ENCODE results near the gene CREB3L4.

The CREB3L4 gene

GRCh38 chr1:153933955-153934354, 33.7 kb upstream of the CREB3L4 start:
- H3K4me1 ChIP-seq (ENCODE audit: control insufficient read depth in 2 of 2, insufficient read depth in 1 of 2, low read depth in 1 of 2, low read length in 2 of 2) = no peaks in the 10 kb centered on the region
- no peak overlapping the region for H2BK15ac ChIP-seq (ENCODE audit: low read length)
- no peak overlapping the region for H2AK5ac ChIP-seq (ENCODE audit: low read depth, low read length)
- no peak overlapping the region for H2BK120ac ChIP-seq (ENCODE audit: low read depth, low read length)
- H3K27me3 ChIP-seq (ENCODE audit: control insufficient read depth in 3 of 3, insufficient read depth in 3 of 3, low read depth in 1 of 3, low read length in 3 of 3) = no peaks in the 10 kb centered on the region
- no peak overlapping the region for H3K23ac ChIP-seq (ENCODE audit: low read depth, low read length, poor library complexity)
- no peaks in the 10 kb centered on the region for H3K79me1 ChIP-seq (ENCODE audit: low read depth, low read length)
- H2AFZ ChIP-seq (ENCODE audit: low read length) = no peak overlapping the region
- H3K18ac ChIP-seq (ENCODE audit: low read length) = no peak overlapping the region
- no peak overlapping the region for H3K14ac ChIP-seq (ENCODE audit: low read length)
- H3K4ac ChIP-seq (ENCODE audit: low read length) = no peak overlapping the region
- H3K9ac ChIP-seq (ENCODE audit: low read depth, low read length, poor library complexity) = no peak overlapping the region
- WGBS, 2 donors (ENCODE audit: extremely low coverage in 2 of 2, insufficient read length in 2 of 2, insufficient replicate concordance in 1 of 2) = no CpG with 5 or more reads among the region's 11 CpGs
- H3K9me3 ChIP-seq (replicated peaks in 1 of 2; ENCODE audit: control insufficient read depth in 2 of 2, insufficient read depth in 1 of 2, low read depth in 1 of 2, low read length in 2 of 2) = no peaks in the 10 kb centered on the region
- no peak for DNase-seq (ENCODE audit: low spot score)
- no peak overlapping the region for H3K27ac ChIP-seq (replicated peaks; ENCODE audit: low read length)
- no peak overlapping the region for H4K91ac ChIP-seq (ENCODE audit: low read depth, low read length, poor library complexity)
- peaks cover 14 to 86% of the 10 kb centered on the region in 2 donors for H3K36me3 ChIP-seq (replicated peaks in 1 of 2; ENCODE audit: control insufficient read depth in 2 of 2, insufficient read depth in 2 of 2, low read length in 2 of 2)
- no peak overlapping the region for H4K8ac ChIP-seq (ENCODE audit: low read depth, low read length)
- no peak overlapping the region for H2BK5ac ChIP-seq (ENCODE audit: low read length)
- H2BK12ac ChIP-seq (ENCODE audit: low read length) = no peak overlapping the region
- H3K4me3 ChIP-seq (ENCODE audit: low read length in 2 of 2) = no peak overlapping the region
- no peak overlapping the region for H3K4me2 ChIP-seq (ENCODE audit: insufficient read depth, low read length, poor library complexity, severe bottlenecking)

- H3K23ac ChIP-seq (ENCODE audit: low read depth, low read length, poor library complexity) = peak overlapping the region; percentile 31
- H2BK12ac ChIP-seq (ENCODE audit: low read length) = no peak overlapping the region
- no peak overlapping the region for H3K4ac ChIP-seq (ENCODE audit: low read length)
- no peak overlapping the region for H3K4me3 ChIP-seq (ENCODE audit: low read length in 2 of 2)
- peak overlapping the region; percentile 38 for H3K14ac ChIP-seq (ENCODE audit: low read length)
- DNase-seq (ENCODE audit: low spot score) = no peak
- no peak overlapping the region for H3K18ac ChIP-seq (ENCODE audit: low read length)
- H3K9me3 ChIP-seq (replicated peaks in 1 of 2; ENCODE audit: control insufficient read depth in 2 of 2, insufficient read depth in 1 of 2, low read depth in 1 of 2, low read length in 2 of 2) = no peaks in the 10 kb centered on the region
- H3K79me1 ChIP-seq (ENCODE audit: low read depth, low read length) = no peaks in the 10 kb centered on the region
- H4K91ac ChIP-seq (ENCODE audit: low read depth, low read length, poor library complexity) = no peak overlapping the region
- peaks cover 14 to 87% of the 10 kb centered on the region in 2 donors for H3K36me3 ChIP-seq (replicated peaks in 1 of 2; ENCODE audit: control insufficient read depth in 2 of 2, insufficient read depth in 2 of 2, low read length in 2 of 2)
- H3K4me2 ChIP-seq (ENCODE audit: insufficient read depth, low read length, poor library complexity, severe bottlenecking) = no peak overlapping the region
- no peak overlapping the region for H3K27ac ChIP-seq (replicated peaks; ENCODE audit: low read length)
- H3K9ac ChIP-seq (ENCODE audit: low read depth, low read length, poor library complexity) = peak overlapping the region; percentile 4
- no peak overlapping the region for H2AFZ ChIP-seq (ENCODE audit: low read length)
- H2BK120ac ChIP-seq (ENCODE audit: low read depth, low read length) = no peak overlapping the region
- H4K8ac ChIP-seq (ENCODE audit: low read depth, low read length) = no peak overlapping the region
- no peak overlapping the region for H2BK15ac ChIP-seq (ENCODE audit: low read length)
- no peaks in the 10 kb centered on the region for H3K27me3 ChIP-seq (ENCODE audit: control insufficient read depth in 3 of 3, insufficient read depth in 3 of 3, low read depth in 1 of 3, low read length in 3 of 3)
- no peaks in the 10 kb centered on the region for H3K4me1 ChIP-seq (ENCODE audit: control insufficient read depth in 2 of 2, insufficient read depth in 1 of 2, low read depth in 1 of 2, low read length in 2 of 2)
- H2AK5ac ChIP-seq (ENCODE audit: low read depth, low read length) = no peak overlapping the region
- WGBS, 2 donors (ENCODE audit: extremely low coverage in 2 of 2, insufficient read length in 2 of 2, insufficient replicate concordance in 1 of 2) = no CpG with 5 or more reads among the region's 9 CpGs
- H2BK5ac ChIP-seq (ENCODE audit: low read length) = peak overlapping the region; percentile 53
Observed at GRCh38 chr1:153934746-153935145, 33.0 kb upstream of the CREB3L4 start.

- Histone ChIP-seq H3K36me3 (replicated peaks in 1 of 2; ENCODE audit: control insufficient read depth in 2 of 2, insufficient read depth in 2 of 2, low read length in 2 of 2) (peaks cover 14 to 87% of the 10 kb centered on the region in 2 donors), H3K4me1 (ENCODE audit: control insufficient read depth in 2 of 2, insufficient read depth in 1 of 2, low read depth in 1 of 2, low read length in 2 of 2) (no peaks in the 10 kb centered on the region), H3K18ac (ENCODE audit: low read length) (peak overlapping the region; percentile 72), H2BK12ac (ENCODE audit: low read length) (no peak overlapping the region), H3K4ac (ENCODE audit: low read length) (no peak overlapping the region), H3K79me1 (ENCODE audit: low read depth, low read length) (no peaks in the 10 kb centered on the region), H3K4me3 (ENCODE audit: low read length in 2 of 2) (peak overlapping the region in 1 of 2 donors; percentile 5), H3K27me3 (ENCODE audit: control insufficient read depth in 3 of 3, insufficient read depth in 3 of 3, low read depth in 1 of 3, low read length in 3 of 3) (no peaks in the 10 kb centered on the region), H3K14ac (ENCODE audit: low read length) (no peak overlapping the region), H3K27ac (replicated peaks; ENCODE audit: low read length) (no peak overlapping the region), H2AFZ (ENCODE audit: low read length) (no peak overlapping the region), H3K23ac (ENCODE audit: low read depth, low read length, poor library complexity) (peak overlapping the region; percentile 68), H4K8ac (ENCODE audit: low read depth, low read length) (no peak overlapping the region), H3K9me3 (replicated peaks in 1 of 2; ENCODE audit: control insufficient read depth in 2 of 2, insufficient read depth in 1 of 2, low read depth in 1 of 2, low read length in 2 of 2) (no peaks in the 10 kb centered on the region), H4K91ac (ENCODE audit: low read depth, low read length, poor library complexity) (no peak overlapping the region), H3K4me2 (ENCODE audit: insufficient read depth, low read length, poor library complexity, severe bottlenecking) (no peak overlapping the region), H2BK120ac (ENCODE audit: low read depth, low read length) (no peak overlapping the region), H3K9ac (ENCODE audit: low read depth, low read length, poor library complexity) (peak overlapping the region; percentile 63), H2BK15ac (ENCODE audit: low read length) (no peak overlapping the region), H2BK5ac (ENCODE audit: low read length) (peak overlapping the region; percentile 22), H2AK5ac (ENCODE audit: low read depth, low read length) (no peak overlapping the region)
- no peak for DNase-seq (ENCODE audit: low spot score)
- WGBS, 2 donors (ENCODE audit: extremely low coverage in 2 of 2, insufficient read length in 2 of 2, insufficient replicate concordance in 1 of 2) = no CpG with 5 or more reads among the region's 12 CpGs
Observed at GRCh38 chr1:153936011-153936802, 31.5 kb upstream of the CREB3L4 start.

- Histone ChIP-seq H3K27me3 (ENCODE audit: control insufficient read depth in 3 of 3, insufficient read depth in 3 of 3, low read depth in 1 of 3, low read length in 3 of 3) (no peaks in the 10 kb centered on the region), H3K27ac (replicated peaks; ENCODE audit: low read length) (no peak overlapping the region), H3K4ac (ENCODE audit: low read length) (no peak overlapping the region), H3K4me3 (ENCODE audit: low read length in 2 of 2) (no peak overlapping the region), H3K9me3 (replicated peaks in 1 of 2; ENCODE audit: control insufficient read depth in 2 of 2, insufficient read depth in 1 of 2, low read depth in 1 of 2, low read length in 2 of 2) (no peaks in the 10 kb centered on the region), H4K8ac (ENCODE audit: low read depth, low read length) (no peak overlapping the region), H2AFZ (ENCODE audit: low read length) (no peak overlapping the region), H2BK120ac (ENCODE audit: low read depth, low read length) (no peak overlapping the region), H2BK5ac (ENCODE audit: low read length) (no peak overlapping the region), H3K4me2 (ENCODE audit: insufficient read depth, low read length, poor library complexity, severe bottlenecking) (no peak overlapping the region), H3K23ac (ENCODE audit: low read depth, low read length, poor library complexity) (no peak overlapping the region), H2BK15ac (ENCODE audit: low read length) (no peak overlapping the region), H3K18ac (ENCODE audit: low read length) (no peak overlapping the region), H3K9ac (ENCODE audit: low read depth, low read length, poor library complexity) (no peak overlapping the region), H2BK12ac (ENCODE audit: low read length) (no peak overlapping the region), H3K36me3 (replicated peaks in 1 of 2; ENCODE audit: control insufficient read depth in 2 of 2, insufficient read depth in 2 of 2, low read length in 2 of 2) (peaks cover 11 to 92% of the 10 kb centered on the region in 2 donors), H3K14ac (ENCODE audit: low read length) (no peak overlapping the region), H2AK5ac (ENCODE audit: low read depth, low read length) (no peak overlapping the region), H3K4me1 (ENCODE audit: control insufficient read depth in 2 of 2, insufficient read depth in 1 of 2, low read depth in 1 of 2, low read length in 2 of 2) (no peaks in the 10 kb centered on the region), H4K91ac (ENCODE audit: low read depth, low read length, poor library complexity) (no peak overlapping the region), H3K79me1 (ENCODE audit: low read depth, low read length) (peaks cover 2% of the 10 kb centered on the region)
- no CpG with 5 or more reads among the region's 10 CpGs for WGBS, 2 donors (ENCODE audit: extremely low coverage in 2 of 2, insufficient read length in 2 of 2, insufficient replicate concordance in 1 of 2)
- no peak for DNase-seq (ENCODE audit: low spot score)
Observed at GRCh38 chr1:153937331-153937730, 30.4 kb upstream of the CREB3L4 start.

All from neuronal stem cell (in vitro differentiated cells).